ENCODE results near the gene PCSK4. TPM values are rescaled to one million over a fixed set of nuclear protein-coding genes. Genes with fewer than 3 reads are reported as not detected.

The PCSK4 gene
- polyA plus RNA-seq, 1 donor (not counting 4 experiments of a cell fraction or from before 2014, with no cell fraction given) = 0.25 TPM

GRCh38 chr19:1456121-1456900, 33.8 kb downstream of the PCSK4 start:
- TF ChIP-seq CTCF (optimal IDR thresholded peaks at IDR 0.05 in 1 of 3, IDR thresholded peaks at IDR 0.05 in 1 of 3, conservative IDR thresholded peaks at IDR 0.05 in 1 of 3; ENCODE audit: extremely low read depth in 1 of 3, insufficient read depth in 2 of 3, low read length in 3 of 3) (no peak), EZH2 (IDR thresholded peaks at IDR 0.05; ENCODE audit: low read length) (peak; percentile 22)
- Histone ChIP-seq H3K9me3 (ENCODE audit: control insufficient read depth, low read depth, low read length) (no peaks in the 10 kb centered on the region), H3K79me2 (ENCODE audit: control insufficient read depth, insufficient read depth, low read length) (no peaks in the 10 kb centered on the region), H3K9me1 (ENCODE audit: control insufficient read depth, extremely low read depth, insufficient read depth, low read length) (no peaks in the 10 kb centered on the region), H3K27me3 (ENCODE audit: control insufficient read depth, extremely low read depth, insufficient read depth, low read length) (peaks cover 63% of the 10 kb centered on the region), H4K20me1 (ENCODE audit: control insufficient read depth, extremely low read depth, insufficient read depth, low read length) (no peaks in the 10 kb centered on the region), H3K4me2 (ENCODE audit: control insufficient read depth, extremely low read depth, insufficient read depth, low read depth, low read length) (no peak overlapping the region), H3K4me3 (ENCODE audit: control insufficient read depth in 2 of 3, extremely low read depth in 1 of 3, insufficient read depth in 2 of 3, low read depth in 1 of 3, low read length in 3 of 3) (no peak overlapping the region), H3K27ac (ENCODE audit: control insufficient read depth, insufficient read depth, low read length) (no peak overlapping the region), H3K9ac (ENCODE audit: control insufficient read depth, extremely low read depth, insufficient read depth, low read length) (no peak overlapping the region), H3K36me3 (ENCODE audit: control insufficient read depth in 2 of 2, extremely low read depth in 1 of 2, insufficient read depth in 2 of 2, low read length in 2 of 2) (no peaks in the 10 kb centered on the region), H3K4me1 (ENCODE audit: control insufficient read depth, extremely low read depth, insufficient read depth, low read length) (peaks cover 6% of the 10 kb centered on the region), H2AFZ (ENCODE audit: control insufficient read depth, low read length) (no peak overlapping the region)
- DNase-seq (ENCODE audit: low read depth, low spot score) = no peak
- FAIRE-seq = no peak
- dilution Hi-C loops (cut with MboI; ENCODE audit: extremely low pct_ligation_motif_present, low sequenced_read_pairs) = no loop called here

- peaks cover 71% of the 10 kb centered on the region for H3K27me3 ChIP-seq (ENCODE audit: control insufficient read depth, extremely low read depth, insufficient read depth, low read length)
Measured at GRCh38 chr19:1455336-1456120, 34.6 kb downstream of the PCSK4 start.

More at GRCh38 chr19:1455336-1456120, 34.6 kb downstream of the PCSK4 start:
- Histone ChIP-seq H3K9ac (ENCODE audit: control insufficient read depth, extremely low read depth, insufficient read depth, low read length) (no peak overlapping the region), H3K9me3 (ENCODE audit: control insufficient read depth, low read depth, low read length) (no peaks in the 10 kb centered on the region), H3K4me3 (ENCODE audit: control insufficient read depth in 2 of 3, extremely low read depth in 1 of 3, insufficient read depth in 2 of 3, low read depth in 1 of 3, low read length in 3 of 3) (no peak overlapping the region), H3K27ac (ENCODE audit: control insufficient read depth, insufficient read depth, low read length) (no peak overlapping the region), H3K36me3 (ENCODE audit: control insufficient read depth in 2 of 2, extremely low read depth in 1 of 2, insufficient read depth in 2 of 2, low read length in 2 of 2) (no peaks in the 10 kb centered on the region), H4K20me1 (ENCODE audit: control insufficient read depth, extremely low read depth, insufficient read depth, low read length) (no peaks in the 10 kb centered on the region), H3K4me1 (ENCODE audit: control insufficient read depth, extremely low read depth, insufficient read depth, low read length) (peaks cover 6% of the 10 kb centered on the region), H2AFZ (ENCODE audit: control insufficient read depth, low read length) (no peak overlapping the region), H3K79me2 (ENCODE audit: control insufficient read depth, insufficient read depth, low read length) (no peaks in the 10 kb centered on the region), H3K9me1 (ENCODE audit: control insufficient read depth, extremely low read depth, insufficient read depth, low read length) (no peaks in the 10 kb centered on the region), H3K4me2 (ENCODE audit: control insufficient read depth, extremely low read depth, insufficient read depth, low read depth, low read length) (peak overlapping the region; percentile 32)
- DNase-seq (ENCODE audit: low read depth, low spot score) (no peak), FAIRE-seq (peak; percentile 55)
- TF ChIP-seq EZH2 (IDR thresholded peaks at IDR 0.05; ENCODE audit: low read length) (no peak), CTCF (optimal IDR thresholded peaks at IDR 0.05 in 1 of 3, IDR thresholded peaks at IDR 0.05 in 1 of 3, conservative IDR thresholded peaks at IDR 0.05 in 1 of 3; ENCODE audit: extremely low read depth in 1 of 3, insufficient read depth in 2 of 3, low read length in 3 of 3) (no peak)
- dilution Hi-C loops (cut with MboI; ENCODE audit: extremely low pct_ligation_motif_present, low sequenced_read_pairs) = no loop called here
